Keratinocyte (primary cell): Measurements from ENCODE around the gene SEMA3F. TPM values are rescaled to one million over a fixed set of nuclear protein-coding genes. Genes with fewer than 3 reads are reported as not detected.
A peak's percentile ranks its signal among the peaks of the same experiment; 100 is the strongest.

ENCODE experiments used
- DNase-seq: peaks from one replicate; pipeline ENCODE4 v3.0.0-alpha.2; 2011; ENCODE audit warnings: low read depth, missing footprints, low spot score
- FAIRE-seq: peaks from 2 replicates; lab custom pipeline; 2011; peaks lifted over from hg19 to GRCh38; lab: Jason Lieb, UNC
- H2AFZ ChIP-seq: 2 replicates; pipeline ENCODE4 v1.6.0; 2012; ENCODE audit warnings: low read length, control low read depth, inconsistent platforms; ENCODE audit not compliant: control insufficient read depth
- H3K27ac ChIP-seq: 2 replicates; pipeline ENCODE4 v1.5.1; 2011; ENCODE audit warnings: low read length; ENCODE audit not compliant: control insufficient read depth, insufficient read depth
- H3K27me3 ChIP-seq: 3 replicates; pipeline ENCODE4 v1.6.0; 2011; ENCODE audit warnings: low read length; ENCODE audit not compliant: control insufficient read depth, insufficient read depth; ENCODE audit errors: extremely low read depth
- H3K36me3 ChIP-seq, 2 experiments: 2 replicates in 1 of 2; 3 replicates in 1 of 2; pipeline ENCODE4 v1.5.1; 2011; ENCODE audit warnings: low read length in 2 of 2, mild to moderate bottlenecking in 1 of 2; ENCODE audit not compliant: control insufficient read depth in 2 of 2, insufficient read depth in 2 of 2; ENCODE audit errors: extremely low read depth in 1 of 2
- H3K4me1 ChIP-seq: 3 replicates; pipeline ENCODE4 v1.5.1; 2011; ENCODE audit warnings: low read length; ENCODE audit not compliant: control insufficient read depth, insufficient read depth; ENCODE audit errors: extremely low read depth
- H3K4me2 ChIP-seq: 3 replicates; pipeline ENCODE4 v1.6.0; 2011; ENCODE audit warnings: low read depth, low read length; ENCODE audit not compliant: control insufficient read depth, insufficient read depth; ENCODE audit errors: extremely low read depth
- H3K4me3 ChIP-seq, 3 experiments: fragments of 200-600 bp in 1 of 3; sonication (generic) in 1 of 3; 2 replicates in 2 of 3; 3 replicates in 1 of 3; pipeline ENCODE4 v1.5.1; 2011 to 2016; ENCODE audit warnings: low read length in 3 of 3, mild to moderate bottlenecking in 3 of 3, control low read depth in 2 of 3, inconsistent platforms in 1 of 3, low read depth in 1 of 3, mixed read lengths in 1 of 3, mixed run types in 1 of 3, moderate library complexity in 1 of 3; ENCODE audit not compliant: control insufficient read depth in 2 of 3, insufficient read depth in 2 of 3; ENCODE audit errors: extremely low read depth in 1 of 3
- H3K79me2 ChIP-seq: 2 replicates; pipeline ENCODE4 v1.6.0; 2012; ENCODE audit warnings: low read length; ENCODE audit not compliant: control insufficient read depth, insufficient read depth
- H3K9ac ChIP-seq: 3 replicates; pipeline ENCODE4 v1.6.0; 2011; ENCODE audit warnings: low read length; ENCODE audit not compliant: control insufficient read depth, insufficient read depth; ENCODE audit errors: extremely low read depth
- H3K9me1 ChIP-seq: 3 replicates; pipeline ENCODE4 v1.6.0; 2011; ENCODE audit warnings: low read length; ENCODE audit not compliant: control insufficient read depth, insufficient read depth; ENCODE audit errors: extremely low read depth
- H3K9me3 ChIP-seq: 2 replicates; pipeline ENCODE4 v1.5.1; 2012; ENCODE audit warnings: low read depth, low read length; ENCODE audit not compliant: control insufficient read depth
- H4K20me1 ChIP-seq: 3 replicates; pipeline ENCODE4 v1.6.0; 2011; ENCODE audit warnings: low read length; ENCODE audit not compliant: control insufficient read depth, insufficient read depth; ENCODE audit errors: extremely low read depth
- EZH2 ChIP-seq: IDR thresholded peaks from one replicate; pipeline ENCODE4 v1.6.1; 2012; ENCODE audit warnings: inconsistent platforms, mild to moderate bottlenecking, low read length, moderate library complexity
- dilution Hi-C: fragments of 300-500 bp; cut with MboI; formaldehyde crosslinking; loops from one replicate; pipeline ENCODE4 v1.7.0; 2020; ENCODE audit warnings: low sequenced_read_pairs; ENCODE audit not compliant: extremely low pct_ligation_motif_present
- polyA plus RNA-seq, 5 experiments: library from polyadenylated mRNA; depleted of rRNA in 3 of 5; stranded (reverse) in 3 of 5; stranded (forward) in 1 of 5; unstranded in 1 of 5; fragments of >200 nt; gene quantifications; 1 replicate in 1 of 5; 2 replicates in 3 of 5; 3 replicates in 1 of 5; pipeline versions ENCODE4 v1.2.1 to v1.2.3, GENCODE V29; 2011 to 2012; ENCODE audit warnings: missing spikeins in 2 of 5, low read depth in 1 of 5, low replicate concordance in 1 of 5
- TF ChIP-seq, protein P1 (sequence below), 3 experiments: IDR thresholded peaks in 1 of 3; conservative IDR thresholded peaks in 1 of 3; optimal IDR thresholded peaks in 1 of 3; 2 replicates in 2 of 3; 3 replicates in 1 of 3; pipeline versions ENCODE3 to v1.5.1; 2011; ENCODE audit warnings: low read length in 3 of 3, mild to moderate bottlenecking in 3 of 3, moderate library complexity in 2 of 3, control low read depth in 1 of 3, inconsistent platforms in 1 of 3; ENCODE audit not compliant: insufficient read depth in 2 of 3; ENCODE audit errors: extremely low read depth in 1 of 3

The SEMA3F gene
- polyA plus RNA-seq, 1 donor (not counting 4 experiments of a cell fraction or from before 2014, with no cell fraction given): 72.8 TPM

DNA sequence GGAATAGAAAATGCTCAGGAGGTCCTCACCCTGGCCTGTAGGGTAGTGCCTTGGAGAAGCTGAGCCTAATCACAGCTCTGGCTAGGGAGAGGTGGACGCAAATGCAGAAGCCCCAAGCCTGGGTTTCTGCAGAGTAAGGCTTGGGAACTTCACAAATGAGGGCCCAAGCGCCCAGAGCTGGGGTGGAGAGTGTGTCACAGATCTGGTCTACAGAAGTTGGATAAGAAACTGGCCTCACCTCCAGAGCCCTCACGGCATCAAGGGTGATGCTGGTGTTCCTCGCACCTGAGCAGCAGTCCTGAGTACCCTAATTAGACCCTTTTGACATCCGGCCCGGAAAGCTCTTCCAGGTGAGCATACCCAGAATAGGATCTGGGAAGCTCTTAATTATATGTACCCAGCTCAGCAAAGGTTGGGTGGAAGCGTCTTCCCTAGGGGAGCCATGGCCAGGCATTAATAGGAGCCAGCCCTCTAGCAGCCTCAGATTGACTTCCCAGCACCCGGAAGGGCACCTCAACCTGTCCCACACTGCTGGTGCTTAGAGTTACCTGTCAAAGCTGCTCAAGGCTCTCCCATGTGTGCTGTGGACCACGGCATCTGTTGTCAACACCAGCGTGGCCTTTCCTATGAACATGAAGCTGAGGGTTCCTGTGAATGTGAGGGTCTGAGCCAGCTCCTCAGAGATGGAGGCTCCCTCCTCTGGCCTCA is 34.6 kb upstream of the SEMA3F start:
- Histone ChIP-seq H2AFZ (no peak overlapping the region), H3K9ac (no peak overlapping the region), H3K27ac (no peak overlapping the region), H3K9me1 (no peaks in the 10 kb centered on the region), H3K4me3 (no peak overlapping the region), H3K79me2 (no peaks in the 10 kb centered on the region), H3K27me3 (no peaks in the 10 kb centered on the region), H3K4me1 (peaks cover 21% of the 10 kb centered on the region), H3K4me2 (no peak overlapping the region), H3K36me3 (peaks cover 32 to 33% of the 10 kb centered on the region in 2 experiments), H4K20me1 (peaks cover 6% of the 10 kb centered on the region), H3K9me3 (no peaks in the 10 kb centered on the region)
- dilution Hi-C loops: no loop called here
- DNase-seq (no peak), FAIRE-seq (no peak)
- TF ChIP-seq EZH2: no peak
- TF ChIP-seq, protein P1, sequence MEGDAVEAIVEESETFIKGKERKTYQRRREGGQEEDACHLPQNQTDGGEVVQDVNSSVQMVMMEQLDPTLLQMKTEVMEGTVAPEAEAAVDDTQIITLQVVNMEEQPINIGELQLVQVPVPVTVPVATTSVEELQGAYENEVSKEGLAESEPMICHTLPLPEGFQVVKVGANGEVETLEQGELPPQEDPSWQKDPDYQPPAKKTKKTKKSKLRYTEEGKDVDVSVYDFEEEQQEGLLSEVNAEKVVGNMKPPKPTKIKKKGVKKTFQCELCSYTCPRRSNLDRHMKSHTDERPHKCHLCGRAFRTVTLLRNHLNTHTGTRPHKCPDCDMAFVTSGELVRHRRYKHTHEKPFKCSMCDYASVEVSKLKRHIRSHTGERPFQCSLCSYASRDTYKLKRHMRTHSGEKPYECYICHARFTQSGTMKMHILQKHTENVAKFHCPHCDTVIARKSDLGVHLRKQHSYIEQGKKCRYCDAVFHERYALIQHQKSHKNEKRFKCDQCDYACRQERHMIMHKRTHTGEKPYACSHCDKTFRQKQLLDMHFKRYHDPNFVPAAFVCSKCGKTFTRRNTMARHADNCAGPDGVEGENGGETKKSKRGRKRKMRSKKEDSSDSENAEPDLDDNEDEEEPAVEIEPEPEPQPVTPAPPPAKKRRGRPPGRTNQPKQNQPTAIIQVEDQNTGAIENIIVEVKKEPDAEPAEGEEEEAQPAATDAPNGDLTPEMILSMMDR (optimal IDR thresholded peaks at IDR 0.05 in 1 of 3, IDR thresholded peaks at IDR 0.05 in 1 of 3, conservative IDR thresholded peaks at IDR 0.05 in 1 of 3; ENCODE audit: extremely low read depth in 1 of 3, insufficient read depth in 2 of 3, low read length in 3 of 3): no peak

- Histone ChIP-seq H3K27me3 (no peaks in the 10 kb centered on the region), H3K9ac (no peak overlapping the region), H2AFZ (no peak overlapping the region), H3K9me3 (no peaks in the 10 kb centered on the region), H3K4me3 (no peak overlapping the region), H3K27ac (peak overlapping the region; percentile 24), H4K20me1 (peaks cover 6% of the 10 kb centered on the region), H3K9me1 (no peaks in the 10 kb centered on the region), H3K4me2 (no peak overlapping the region), H3K36me3 (peaks cover 24 to 26% of the 10 kb centered on the region in 2 experiments), H3K79me2 (no peaks in the 10 kb centered on the region), H3K4me1 (peaks cover 21% of the 10 kb centered on the region)
- TF ChIP-seq, protein P1 (optimal IDR thresholded peaks at IDR 0.05 in 1 of 3, IDR thresholded peaks at IDR 0.05 in 1 of 3, conservative IDR thresholded peaks at IDR 0.05 in 1 of 3; ENCODE audit: extremely low read depth in 1 of 3, insufficient read depth in 2 of 3, low read length in 3 of 3): peak in 2 of 3 experiments; percentile 72 to 90
- TF ChIP-seq EZH2: no peak
- dilution Hi-C loops: no loop called here
- FAIRE-seq (peak; percentile 93), DNase-seq (peak; percentile 53)
These were observed 33.8 kb upstream of the SEMA3F start for GRCh38 chr3:50121072-50122032.
